Measurements from ENCODE around the gene SLCO2A1.

The SLCO2A1 gene

DNA sequence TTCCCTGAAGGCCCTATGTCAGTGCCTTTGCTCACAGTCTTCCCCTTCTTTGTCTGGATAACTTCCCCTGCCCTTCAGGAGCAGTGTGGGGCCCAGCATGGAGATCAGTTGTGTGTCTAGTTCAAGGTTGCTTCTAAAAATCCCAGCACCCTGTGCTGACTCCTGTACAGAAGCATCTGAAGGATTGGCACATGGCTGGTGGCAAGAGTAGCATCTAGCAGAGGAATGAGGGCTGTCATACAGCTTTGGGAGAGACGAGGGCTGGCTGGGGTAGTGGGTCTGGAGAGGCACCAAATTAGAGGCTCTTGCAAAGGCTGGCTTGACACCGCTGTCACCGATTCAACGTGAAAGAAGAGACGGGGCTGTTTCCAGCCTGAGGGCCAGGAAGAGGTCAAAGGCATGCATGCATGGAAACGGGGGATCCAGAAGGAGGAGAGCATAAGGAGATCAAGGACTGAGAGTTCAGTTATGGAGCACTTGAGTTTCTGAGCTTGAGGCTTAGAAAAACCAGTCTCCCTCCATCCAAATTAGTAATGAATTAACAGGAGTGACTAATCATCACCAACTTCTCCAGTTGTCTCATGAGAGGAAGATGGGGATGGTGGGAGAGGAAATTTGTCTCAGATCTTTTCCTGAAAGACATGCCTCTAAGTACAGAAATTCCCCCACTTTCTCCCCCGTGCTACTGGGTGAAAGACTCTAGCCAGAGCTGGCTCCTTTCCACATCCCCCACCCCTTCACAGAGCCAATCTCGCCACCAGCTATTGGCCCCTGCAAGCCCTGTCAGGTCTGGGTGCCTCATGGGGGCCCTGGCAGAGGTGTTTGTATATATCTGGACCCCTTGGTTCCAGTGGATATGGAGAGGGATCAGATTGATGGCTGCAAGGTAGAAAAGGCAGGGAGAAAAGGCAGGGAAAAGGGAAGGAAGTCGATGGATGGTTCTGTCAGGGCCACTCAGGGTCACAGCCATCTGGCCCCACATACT lies 45.9 kb downstream of the SLCO2A1 start:
- DNase-seq (ENCODE audit: extremely low read depth in 1 of 2, low read depth in 1 of 2), result no peak

DNA sequence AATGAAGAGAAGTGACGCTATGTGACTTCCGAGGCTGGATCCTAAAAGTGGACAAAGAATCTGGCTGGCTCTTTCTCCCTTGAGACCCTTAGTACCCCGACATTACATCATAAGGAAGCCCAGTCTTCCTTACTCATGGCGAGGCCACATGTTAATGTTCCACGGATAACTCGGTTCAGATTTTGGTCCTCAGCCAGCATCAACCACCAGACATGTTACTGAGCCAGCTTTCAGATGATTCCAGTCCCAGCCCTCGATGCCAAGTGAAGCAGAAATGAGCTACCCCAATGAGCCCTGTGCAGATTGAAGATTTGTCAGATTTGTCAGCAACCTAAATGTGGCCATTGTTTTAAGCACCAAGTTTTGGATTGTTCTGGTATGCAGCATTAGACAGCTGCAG lies 46.6 kb downstream of the SLCO2A1 start:
- no peak for DNase-seq (ENCODE audit: extremely low read depth in 1 of 2, low read depth in 1 of 2)

DNA sequence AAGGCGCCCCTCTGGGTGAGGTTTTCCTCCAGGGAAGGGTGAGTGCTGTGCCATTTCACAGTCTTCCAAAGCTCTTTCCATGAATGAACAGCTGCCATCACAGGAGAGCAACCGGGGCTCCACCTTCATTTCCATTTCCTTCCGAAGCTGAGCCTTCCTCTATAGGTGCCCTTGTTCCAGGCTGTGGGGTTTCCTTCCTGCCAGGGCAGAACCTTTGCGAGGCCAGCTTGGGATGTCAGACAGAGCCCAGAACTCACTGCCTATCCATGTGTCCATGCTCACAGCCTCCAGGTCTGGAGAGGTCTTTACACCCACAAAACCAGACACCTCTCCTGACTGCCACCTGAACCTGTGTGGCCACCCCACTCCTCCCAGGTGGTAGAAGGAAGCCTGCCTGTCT lies 49.2 kb downstream of the SLCO2A1 start:
- DNase-seq (ENCODE audit: extremely low read depth in 1 of 2, low read depth in 1 of 2), result no peak

DNA sequence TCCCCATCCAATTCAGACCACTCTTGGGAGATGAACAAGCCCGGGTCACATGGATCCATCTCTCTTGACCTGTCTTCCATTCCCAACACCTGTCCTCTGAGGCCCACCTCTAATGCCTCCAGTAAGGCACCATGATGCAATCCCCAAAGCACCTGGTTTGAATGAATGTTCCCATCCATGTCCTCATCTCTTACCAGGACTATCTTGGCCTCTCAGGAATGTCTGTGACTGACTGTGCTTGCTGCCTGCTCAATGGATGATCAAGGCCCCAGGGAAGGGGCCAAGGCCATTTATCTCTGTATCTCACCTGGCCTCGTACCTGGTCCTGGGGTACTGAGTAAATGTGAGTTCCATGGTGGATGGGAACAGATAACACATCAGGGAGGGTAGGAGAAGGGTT lies 49.7 kb downstream of the SLCO2A1 start:
- DNase-seq (ENCODE audit: extremely low read depth in 1 of 2, low read depth in 1 of 2), result no peak

DNA sequence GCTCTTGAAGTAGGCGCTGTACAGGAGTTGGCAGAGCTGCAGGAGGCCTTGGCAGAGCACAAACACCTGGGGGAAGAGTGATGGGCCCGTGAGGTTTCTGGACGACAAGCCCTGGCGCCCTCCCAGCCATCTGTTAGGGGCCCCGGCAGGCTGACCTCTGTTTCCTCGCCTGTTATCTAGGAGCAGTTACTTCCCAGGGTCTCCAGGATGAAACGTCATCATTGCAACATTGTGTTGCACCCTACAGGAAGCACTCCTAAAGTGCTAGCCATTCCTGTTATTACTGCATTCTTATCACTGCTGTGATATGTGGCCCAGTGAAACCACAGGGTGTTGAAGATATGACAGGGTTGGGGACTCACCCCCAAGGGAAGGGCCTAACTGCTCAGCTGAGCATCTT lies 50.2 kb downstream of the SLCO2A1 start:
- no peak for DNase-seq (ENCODE audit: extremely low read depth in 1 of 2, low read depth in 1 of 2)

DNA sequence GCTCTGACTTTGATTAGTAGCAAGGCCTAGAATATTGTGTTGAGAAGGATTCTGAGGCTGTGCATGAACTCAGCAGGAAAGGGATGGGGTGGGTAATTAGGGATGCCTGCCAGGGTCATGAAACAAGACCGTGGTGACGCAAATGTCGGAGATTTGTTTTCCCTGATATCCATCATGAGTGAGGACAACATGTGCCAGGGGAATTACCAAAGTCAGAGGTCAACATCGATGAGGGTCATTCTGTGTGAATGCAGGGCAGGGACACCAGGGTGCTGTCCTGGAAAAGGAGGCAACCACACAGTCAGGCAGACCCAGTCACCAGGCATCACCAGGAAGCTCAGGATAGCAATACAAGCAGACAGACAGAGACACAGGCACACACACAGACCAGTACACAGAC lies 52.2 kb downstream of the SLCO2A1 start:
- DNase-seq (ENCODE audit: extremely low read depth in 1 of 2, low read depth in 1 of 2), result no peak

DNA sequence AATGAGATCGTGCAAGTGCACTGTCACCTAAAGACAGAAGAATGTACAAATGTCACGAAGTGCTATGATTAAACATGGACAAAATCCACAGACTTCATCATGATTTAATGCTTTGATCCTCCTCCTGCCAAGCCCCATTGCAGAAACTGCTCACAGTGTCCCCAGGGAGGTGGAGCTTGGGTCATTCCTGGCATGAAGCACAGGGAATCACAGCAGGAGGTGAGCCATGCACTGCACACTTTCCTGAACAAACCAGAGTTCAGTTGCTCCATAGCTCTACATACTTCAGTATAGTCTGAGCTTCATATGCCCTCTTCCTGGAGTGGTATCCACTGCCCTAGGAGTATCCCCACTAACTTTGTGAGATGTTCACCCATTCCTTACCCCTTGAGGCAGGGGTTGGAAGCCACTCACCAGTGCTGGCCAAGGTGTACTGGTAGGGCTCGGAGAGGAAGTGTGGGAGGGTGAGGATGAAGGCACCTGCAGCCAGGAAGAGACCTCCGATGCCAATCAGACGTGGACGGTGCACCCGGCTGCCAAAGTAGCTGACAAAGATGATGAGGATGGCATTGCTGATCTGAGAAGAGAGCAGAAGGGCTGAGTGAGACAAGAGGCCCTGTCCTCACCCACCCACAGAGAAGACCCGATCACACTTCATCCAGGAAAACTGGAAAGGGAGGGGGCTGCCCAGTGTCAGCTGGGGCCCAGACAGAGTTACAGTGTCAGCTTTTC lies 56.3 kb downstream of the SLCO2A1 start:
- no peak for DNase-seq (ENCODE audit: extremely low read depth in 1 of 2, low read depth in 1 of 2)

DNA sequence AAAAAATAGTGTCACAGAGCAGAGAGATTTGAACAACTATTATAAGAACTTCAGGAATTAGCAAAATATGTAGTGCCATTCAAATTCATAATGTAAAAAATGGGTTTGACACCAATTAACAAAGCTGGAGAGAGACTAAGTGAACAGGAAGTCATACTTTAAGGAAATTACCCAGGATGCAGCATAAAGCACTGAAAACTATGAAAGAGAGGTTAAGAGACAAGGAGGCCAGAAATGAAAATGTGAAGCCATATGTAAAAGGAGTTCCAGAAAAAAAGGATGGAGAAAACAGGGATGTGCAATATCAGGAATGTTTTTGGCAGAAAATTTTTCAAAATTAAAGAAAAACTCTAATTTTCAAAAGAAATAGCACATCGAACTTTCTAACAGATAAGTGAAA lies 57.6 kb downstream of the SLCO2A1 start:
- no peak for DNase-seq (ENCODE audit: extremely low read depth in 1 of 2, low read depth in 1 of 2)

DNA sequence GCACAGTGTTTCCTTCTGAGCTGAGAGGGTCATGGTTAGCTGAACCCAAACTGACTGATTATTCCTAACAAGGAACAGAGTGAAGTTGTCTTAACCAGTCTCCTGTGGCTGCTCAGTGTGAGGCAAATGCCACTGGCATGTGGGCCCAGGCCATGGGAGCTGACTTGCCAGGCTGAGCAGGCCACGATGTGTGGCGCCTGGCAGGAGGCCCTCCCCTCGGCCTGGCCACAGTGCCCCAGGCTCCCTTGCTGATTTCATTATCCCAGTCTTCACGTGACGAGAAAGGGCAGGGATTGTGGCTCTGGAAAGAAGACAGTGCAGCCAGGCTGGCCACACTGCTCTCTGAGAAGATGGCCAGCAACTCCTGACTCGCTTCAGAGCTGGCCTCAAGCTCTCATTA lies 58.8 kb downstream of the SLCO2A1 start:
- no peak for DNase-seq (ENCODE audit: extremely low read depth in 1 of 2, low read depth in 1 of 2)

DNA sequence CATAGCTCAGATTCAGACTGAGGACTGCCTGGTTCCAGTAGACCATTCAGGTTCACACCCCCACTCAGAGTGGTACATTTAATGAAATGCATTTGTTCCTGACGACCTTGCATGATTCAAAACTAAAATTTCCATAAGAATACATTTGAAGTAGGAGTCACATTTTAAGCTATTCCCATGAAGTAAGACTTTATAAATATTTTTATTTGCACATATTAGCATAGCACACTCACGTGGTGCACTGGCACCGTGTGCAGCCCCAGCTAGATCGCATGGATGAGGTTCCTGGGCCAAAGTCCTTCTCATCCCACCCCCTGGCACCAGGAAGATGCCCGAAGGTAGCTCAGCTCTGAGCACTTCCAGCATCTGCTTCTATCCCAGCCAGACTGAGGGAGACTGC lies 59.4 kb downstream of the SLCO2A1 start:
- no peak for DNase-seq (ENCODE audit: extremely low read depth in 1 of 2, low read depth in 1 of 2)

DNA sequence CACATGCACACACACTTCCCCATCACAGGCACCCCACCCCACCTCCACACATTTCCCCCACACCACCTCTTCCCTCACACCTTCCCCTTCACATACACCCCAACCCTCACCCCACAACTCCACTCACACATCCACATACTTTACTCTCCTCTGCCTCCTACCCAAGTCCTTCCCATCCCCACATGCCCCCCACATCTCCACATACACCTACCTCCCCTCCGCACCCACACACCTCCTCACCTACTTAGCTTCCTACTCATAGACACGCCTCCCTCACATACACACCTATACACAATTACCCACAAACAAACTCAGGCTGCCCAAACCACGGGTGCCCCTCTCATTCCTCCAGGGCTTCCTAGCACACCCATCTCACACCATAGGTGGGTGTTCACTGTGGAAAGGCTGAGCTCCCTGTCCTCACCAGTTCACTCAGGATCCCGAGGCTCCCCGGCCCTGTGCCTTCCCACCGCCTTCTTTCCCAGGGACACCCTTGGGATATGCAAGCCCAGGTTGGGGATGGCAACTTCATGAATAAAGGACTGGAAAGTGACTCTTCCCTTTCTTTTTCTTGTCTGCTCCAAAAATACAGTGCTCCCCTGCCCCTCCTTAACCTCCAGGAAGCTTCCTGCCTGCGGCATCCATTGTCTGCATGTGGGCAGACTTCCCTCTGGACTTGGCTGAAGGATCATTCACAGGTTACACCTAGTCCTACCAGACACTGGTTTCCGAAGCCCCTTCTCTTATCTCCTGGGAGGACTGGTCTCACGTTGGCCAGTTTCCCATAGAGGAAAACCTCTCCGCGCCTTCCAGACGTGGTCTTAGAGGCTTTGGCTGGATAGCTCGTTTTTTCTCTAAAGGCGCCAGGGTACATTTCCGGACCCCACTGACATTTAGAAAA lies 61.5 kb downstream of the SLCO2A1 start:
- no peak for DNase-seq (ENCODE audit: extremely low read depth in 1 of 2, low read depth in 1 of 2)

DNA sequence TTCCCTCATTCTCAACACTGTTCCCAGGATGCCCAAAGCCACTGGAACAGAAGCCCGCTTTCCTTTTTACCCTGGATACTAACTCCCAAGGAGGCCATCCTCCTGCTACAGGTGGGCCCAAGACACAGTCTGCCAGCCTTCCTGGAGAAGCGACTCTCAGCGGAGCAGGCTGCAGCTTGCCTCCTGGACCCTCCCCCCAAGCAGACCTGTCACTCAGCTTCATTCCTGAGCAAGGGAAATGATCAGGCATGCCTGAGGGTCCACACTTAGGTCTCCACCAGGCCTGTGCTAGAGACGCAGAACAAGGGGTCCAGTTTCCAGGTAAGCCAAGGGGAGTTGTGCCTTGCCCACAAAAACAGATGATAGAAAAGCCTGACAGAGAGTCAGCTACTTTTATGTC lies 62.8 kb downstream of the SLCO2A1 start:
- DNase-seq (ENCODE audit: extremely low read depth in 1 of 2, low read depth in 1 of 2), result no peak

DNA sequence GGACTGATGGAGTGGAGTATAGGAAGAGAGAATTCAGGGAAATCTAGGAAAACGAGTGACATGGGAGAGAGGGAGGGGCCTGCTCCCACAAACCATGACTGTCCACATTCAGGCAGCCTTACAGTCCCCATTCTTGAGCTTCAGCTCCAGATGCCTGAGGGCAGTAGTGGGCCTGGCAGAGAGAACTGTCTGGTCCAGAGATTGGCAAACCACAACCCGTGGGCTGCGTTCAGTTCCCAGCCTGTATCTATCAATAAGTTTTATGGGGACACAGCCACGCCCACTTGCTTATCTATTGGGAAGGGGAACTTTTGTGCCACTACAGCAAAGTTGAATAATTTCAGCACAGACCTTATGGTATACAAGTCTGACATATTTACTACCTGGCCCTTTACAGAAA lies 63.8 kb downstream of the SLCO2A1 start:
- no peak for DNase-seq (ENCODE audit: extremely low read depth in 1 of 2, low read depth in 1 of 2)

DNA sequence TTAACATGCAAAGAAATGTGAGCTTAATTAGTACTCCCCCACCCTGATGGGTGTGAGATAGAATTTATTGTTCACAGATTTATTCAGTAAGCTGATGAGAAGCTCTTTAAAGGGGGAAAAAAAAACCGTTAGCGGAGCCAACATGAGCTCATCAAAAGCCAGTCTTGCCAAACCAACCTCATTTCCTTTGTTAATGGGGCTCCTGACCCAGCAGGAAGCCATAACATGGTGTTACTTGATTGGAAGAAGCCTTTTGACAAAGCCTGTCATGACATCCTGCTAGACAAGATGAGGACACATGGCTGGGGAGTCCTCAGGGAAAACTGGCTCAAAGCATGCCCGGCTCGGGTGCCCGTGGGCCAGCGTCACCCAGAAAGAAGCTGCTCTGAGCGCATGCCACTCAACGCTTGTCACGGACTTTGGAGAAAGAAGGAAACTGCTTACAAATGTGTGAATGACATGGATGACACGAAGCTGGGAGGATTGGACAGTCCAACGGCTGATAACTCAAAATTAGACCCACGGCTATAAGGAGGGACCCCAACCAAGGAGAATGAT lies 64.6 kb downstream of the SLCO2A1 start:
- no peak for DNase-seq (ENCODE audit: extremely low read depth in 1 of 2, low read depth in 1 of 2)

DNA sequence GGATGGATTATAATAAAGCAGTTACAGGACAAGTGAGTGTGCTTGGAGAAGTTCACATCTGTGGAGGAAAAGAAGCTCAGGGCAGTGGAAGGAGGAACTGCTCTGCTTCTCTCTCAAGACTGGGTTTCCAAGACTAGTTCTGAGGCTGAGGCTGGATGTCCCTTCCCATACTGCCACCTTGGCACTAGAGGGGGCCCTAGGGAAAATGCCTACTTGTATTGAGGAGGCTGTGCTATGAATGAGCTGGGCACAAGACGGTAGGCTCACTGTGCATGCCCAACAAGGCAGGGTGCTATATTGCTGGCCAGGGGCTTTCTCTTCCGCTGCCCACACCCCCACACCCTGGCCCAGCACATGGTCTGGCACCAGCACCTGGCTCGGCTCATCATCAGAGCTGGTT lies 65.2 kb downstream of the SLCO2A1 start:
- DNase-seq (ENCODE audit: extremely low read depth in 1 of 2, low read depth in 1 of 2), result no peak

DNA sequence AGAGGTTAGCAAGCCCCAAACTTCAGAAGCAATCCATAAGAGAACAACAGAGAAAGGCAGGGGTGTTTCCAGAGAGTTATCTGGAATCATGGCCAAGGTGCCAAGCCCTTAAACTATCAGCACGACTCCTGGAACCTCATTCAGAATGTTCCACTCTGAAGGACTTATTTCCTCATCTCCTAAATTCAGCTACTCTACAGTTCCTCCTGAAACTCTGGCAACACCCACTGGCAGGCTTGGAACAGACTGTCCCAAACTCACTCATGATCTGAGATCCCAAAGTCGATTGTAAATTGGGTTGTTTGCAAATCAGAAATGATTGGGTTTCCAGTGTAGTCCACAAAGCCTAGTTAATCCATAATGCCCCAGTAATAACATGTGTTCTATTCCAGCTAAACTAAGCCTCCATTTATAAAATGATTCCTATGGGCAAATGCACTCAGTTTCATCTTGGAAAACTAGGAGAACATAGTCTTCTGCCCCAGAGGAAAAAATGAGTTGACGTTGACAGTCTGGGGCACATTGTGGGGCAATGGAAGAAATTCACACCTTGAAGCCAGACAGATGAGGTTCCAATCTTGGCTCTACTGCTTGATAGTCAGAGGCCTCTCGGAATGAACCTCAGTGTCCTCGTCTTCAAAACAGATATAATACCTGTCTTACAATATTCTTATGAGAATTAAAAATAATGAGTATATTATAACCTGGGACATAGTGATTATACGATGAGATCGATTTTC lies 65.9 kb downstream of the SLCO2A1 start:
- no peak for DNase-seq (ENCODE audit: extremely low read depth in 1 of 2, low read depth in 1 of 2)

DNA sequence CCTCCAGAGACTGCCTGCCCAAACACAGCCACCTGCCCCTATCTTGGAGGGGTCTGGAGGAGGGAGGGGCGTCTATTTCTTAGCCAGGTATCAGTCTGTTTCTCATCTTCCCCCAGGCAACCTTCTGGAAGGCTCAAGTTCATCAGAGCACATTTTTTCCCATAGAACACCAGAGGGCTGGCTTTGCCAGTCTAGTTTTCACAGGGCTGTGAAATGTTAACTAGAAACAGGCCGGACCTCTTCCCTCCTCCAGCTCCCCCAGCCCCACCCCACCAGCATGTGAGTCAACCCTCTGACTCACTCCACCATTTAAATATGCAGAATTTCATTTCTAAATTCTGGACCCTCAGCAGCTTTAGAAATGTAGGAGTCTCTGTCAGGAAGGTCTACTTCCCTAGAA lies 66.9 kb downstream of the SLCO2A1 start:
- no peak for DNase-seq (ENCODE audit: extremely low read depth in 1 of 2, low read depth in 1 of 2)

DNA sequence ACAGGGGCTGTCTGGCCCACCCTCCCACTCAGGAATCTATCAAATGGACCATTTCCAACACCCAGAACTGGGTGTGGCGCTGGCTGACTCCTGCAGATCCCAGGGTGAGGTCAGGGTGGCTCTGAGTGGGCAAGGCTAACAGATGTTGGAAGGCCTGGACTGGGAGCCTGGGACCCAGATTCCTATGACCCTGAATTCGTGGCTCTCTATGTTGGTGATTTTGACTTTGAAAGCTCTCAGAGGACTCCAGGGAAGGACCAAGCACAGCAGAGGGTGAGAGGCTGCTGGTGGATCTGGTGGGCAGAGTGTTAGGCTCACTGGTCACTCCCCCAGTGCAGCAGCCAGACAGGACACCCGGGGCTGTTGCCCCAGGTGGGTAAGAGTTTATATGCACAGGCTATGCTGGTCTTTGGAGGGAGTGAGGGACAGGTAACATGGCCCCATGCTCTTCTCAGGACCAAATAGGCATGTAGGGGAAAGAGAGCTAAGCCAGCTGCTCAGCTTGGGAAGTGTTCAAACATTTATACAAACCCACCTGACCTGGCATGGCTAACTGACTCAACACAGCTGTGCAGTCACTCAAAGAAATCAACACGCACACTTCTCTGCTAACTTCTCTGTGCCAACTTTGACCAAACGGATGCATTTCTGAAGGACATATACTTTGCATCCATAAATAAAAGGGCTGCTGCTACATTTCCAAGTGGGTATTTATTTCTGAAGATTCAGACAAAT lies 71.5 kb downstream of the SLCO2A1 start:
- no peak for DNase-seq (ENCODE audit: extremely low read depth in 1 of 2, low read depth in 1 of 2)

DNA sequence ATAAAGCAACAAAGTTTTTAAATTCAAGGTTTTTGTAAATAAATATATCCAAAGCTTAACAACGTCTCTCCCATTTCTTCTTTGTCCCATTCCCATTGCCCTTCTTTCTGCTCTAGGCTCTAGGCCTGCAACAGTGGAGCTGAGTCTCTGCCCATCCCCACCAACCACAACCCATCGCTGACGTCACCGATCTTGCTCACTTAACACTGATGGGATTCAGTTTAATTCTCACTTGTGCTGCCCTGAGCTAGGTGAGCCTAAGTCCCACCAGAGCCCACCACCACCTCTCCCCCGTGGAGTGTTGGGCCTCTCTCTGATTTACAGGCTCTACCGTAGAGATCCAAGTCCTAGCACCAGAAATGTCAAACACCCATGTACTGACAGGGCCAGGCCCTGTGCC lies 72.7 kb downstream of the SLCO2A1 start:
- DNase-seq (ENCODE audit: extremely low read depth in 1 of 2, low read depth in 1 of 2), result no peak
